OCI-M1 (cell line): ENCODE results near the gene DNHD1.
"Not testable (repeated sequence)": the region's sequence is repeated elsewhere in the genome, so short reads cannot be mapped to it uniquely, and the experiment has no call there.

Experiments used
- DNase-seq: peaks from one replicate; lab custom pipeline; 2025; lab: John Stamatoyannopoulos, UW

Gene DNHD1

DNA sequence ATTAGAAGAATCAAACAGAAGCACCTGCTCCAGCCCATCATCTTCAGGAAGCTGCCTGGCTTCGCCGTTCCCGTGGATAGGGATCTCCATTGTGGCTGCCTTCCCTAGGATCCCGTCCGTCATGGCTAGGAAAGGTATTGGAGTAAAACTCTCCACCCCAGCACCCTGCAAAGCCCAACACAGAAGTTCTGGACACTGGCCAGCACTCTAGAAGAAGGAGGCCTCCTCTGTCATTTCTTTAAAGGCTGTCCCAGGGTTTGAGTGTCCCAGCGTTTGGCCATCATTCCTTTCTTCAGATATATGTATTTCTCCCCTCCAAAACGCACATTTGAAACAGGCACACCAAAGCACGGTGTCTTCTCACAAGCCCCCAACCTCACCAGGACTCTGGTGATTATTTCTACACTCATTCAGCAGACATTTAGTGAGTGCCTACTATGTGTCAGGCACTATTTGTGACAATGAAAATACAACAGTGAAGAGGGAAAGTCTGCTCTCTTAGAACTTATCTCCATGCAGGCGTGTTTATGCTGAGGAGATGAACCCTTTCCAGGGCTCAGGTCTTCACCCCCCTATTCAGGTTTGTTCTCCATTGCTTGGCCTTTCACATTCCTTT is 16.7 kb upstream of the DNHD1 start:
- no peak for DNase-seq

DNA sequence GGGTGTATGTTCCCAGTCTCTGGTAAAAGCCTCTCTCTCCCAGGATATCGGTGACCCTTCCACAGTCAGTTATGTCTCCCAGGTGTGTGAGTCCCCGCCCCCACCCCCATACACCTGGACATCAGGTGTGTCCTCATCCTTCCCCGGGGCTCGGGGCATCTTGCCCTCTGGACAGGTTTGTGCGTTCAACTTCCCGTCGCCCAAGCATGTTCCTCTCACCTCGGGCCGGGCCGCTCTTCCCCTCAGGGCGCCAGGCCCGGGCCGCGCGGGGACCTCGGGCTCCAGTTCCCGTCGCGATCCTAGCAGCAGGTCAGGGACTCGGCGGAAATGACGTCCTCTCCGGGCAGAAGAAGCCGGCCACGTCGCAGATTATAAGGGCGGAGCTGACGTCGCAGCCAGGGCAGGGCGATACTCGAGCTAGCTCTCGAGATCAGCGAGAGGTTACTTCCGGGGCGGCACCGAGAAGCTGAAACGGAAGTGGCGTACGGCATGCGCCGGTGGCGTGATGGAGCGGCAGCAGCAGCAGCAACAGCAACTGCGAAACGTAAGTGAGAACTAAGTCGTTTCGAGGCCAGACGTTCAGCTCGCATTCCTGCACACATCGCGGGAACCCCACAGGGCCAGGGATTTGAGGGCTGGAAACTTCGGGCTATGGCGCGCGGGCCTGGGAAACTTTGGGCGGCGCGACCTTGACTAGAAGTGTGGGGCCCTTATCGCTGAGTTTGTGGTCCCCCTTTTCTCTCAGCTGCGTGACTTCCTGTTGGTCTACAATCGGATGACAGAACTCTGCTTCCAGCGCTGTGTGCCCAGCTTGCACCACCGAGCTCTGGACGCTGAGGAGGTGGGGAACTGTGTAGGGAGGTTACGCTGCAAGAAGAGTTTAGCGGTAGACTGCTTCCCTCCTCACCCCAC is 15.8 kb upstream of the DNHD1 start, which contains the start of the genes ARFIP2 and TIMM10B:
Gene ARFIP2 (minus strand): TSS at position 320 of the 912 bp plus-strand sequence. CDS start 910 bp downstream, outside the sequence.
Gene TIMM10B (plus strand): TSS at position 490 of the 912 bp plus-strand sequence. CDS start 16 bp downstream, at position 506.
- DNase-seq: peak; percentile 98

DNA sequence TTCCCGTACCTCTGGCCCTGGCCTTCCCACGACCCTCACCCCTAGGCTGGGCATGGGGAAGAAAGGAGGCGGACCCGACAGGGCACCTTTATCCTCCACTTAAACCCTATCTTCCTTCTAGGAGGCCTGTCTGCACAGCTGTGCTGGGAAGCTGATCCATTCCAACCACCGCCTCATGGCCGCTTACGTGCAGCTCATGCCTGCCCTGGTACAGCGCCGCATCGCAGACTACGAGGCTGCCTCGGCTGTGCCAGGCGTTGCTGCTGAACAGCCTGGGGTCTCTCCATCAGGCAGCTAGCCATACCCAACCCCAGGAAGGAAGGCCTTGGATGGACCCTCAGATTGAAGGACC is 15.2 kb upstream of the DNHD1 start:
- no peak for DNase-seq

DNA sequence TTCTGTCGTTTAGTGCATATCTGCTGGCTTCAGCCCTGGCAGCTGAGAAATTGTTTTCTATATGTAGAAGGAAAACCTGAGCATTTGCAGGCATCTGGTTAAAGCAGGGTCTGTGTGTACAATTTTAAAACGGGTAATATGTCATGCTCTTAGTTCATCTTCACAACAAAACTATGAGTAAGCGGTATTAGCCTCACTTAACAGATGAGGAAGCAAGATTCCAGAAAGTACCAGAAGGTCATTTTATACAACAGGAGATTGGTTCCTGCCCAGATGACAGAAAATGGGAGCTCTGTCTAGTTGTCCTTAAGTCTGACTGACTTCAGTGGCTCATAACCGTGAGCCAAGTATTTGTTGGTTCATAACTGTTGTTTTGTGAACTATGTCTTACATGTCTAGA is 14.6 kb upstream of the DNHD1 start:
- no peak for DNase-seq

DNA sequence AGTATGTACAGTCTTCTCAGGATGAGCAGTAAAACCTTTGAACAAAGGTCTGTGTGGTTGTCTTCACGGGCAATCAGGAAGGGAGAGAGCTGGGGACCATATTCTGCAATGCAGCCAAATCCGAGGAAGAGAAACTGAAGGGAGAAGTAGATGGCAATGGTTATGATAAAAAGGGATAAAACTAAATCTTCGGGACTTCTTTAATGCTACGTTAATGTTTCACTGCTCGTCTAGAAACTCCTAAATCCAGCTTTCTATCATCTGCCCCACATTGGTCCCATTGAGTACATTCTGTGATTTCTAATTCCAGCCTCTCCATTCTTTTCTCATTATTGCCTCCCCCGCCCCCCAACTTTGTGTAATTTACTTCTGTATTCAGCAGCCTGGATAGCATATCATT is 14.1 kb upstream of the DNHD1 start:
- no peak for DNase-seq

DNA sequence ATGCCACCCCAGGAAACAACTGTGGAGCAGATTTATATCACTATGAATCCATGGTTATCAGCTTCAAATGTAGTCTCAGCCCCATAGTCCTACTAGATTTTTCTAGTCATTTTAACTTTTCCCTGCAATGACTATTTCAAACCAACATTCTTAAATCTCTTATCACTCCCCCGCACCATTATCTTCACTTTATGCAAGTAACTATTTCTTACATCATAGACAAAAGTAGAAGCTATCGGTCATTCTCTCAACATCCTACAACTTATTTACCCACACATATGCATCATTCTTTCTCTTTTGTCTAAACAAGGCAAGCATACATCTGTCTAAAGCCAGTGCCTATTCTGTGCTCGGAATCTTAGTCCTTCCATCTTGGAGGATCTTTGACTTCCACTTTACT is 11.4 kb upstream of the DNHD1 start:
- no peak for DNase-seq

DNA sequence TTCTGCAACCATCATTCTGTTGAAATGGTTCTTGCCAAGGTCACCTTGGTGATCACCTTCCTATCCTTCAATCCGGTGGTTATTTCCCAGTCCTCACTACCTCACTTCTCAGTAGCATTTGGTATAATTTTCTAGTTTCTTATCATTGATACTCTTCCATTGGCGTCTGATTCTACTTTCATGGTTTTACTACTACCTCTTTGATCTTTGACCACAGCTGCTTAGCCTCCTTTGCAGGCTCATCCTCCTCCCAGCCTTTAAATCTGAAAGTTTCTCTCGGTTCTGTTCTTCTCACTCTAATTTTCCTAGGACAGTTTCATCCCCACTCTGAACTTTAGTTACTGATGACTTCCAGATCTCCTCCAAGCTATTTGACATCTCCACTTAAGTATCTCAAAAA is 10.8 kb upstream of the DNHD1 start:
- DNase-seq: no peak

DNA sequence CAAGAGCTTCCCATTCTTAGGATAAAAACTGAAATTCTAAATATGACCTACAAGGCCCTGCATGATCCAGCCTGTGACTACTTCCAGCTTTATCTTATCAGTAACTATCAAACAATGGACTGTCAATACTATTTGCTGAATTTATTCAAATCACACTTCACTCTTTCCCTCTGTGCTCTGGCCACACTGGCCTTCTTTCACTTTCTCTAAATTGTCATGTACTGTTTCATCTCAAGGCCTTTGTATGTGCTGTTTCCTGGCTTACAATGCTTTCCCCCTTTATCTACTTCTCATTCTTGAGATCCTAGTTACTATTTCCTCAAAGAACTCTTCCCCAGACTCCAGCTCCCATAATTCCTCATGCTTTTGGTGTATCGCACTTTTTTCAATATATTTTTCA is 10.1 kb upstream of the DNHD1 start:
- no peak for DNase-seq

DNA sequence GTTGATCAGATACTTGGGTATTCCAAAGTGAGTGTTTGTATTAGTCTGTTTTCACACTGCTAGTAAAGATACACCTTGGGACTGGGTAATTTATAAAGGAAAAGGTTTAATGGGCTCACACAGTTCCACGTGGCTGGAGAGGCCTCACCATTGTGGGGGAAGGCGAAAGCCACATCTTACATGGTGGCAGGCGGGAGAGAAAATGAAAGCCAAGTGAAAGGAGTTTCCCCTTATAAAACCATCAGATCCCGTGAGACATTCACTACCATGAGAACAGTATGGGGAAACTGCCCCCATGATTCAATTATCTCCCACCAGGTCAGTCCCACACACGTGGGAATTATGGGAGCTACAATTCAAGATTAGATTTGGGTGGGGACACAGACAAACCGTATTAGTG is 8.7 kb upstream of the DNHD1 start:
- DNase-seq: no peak

DNA sequence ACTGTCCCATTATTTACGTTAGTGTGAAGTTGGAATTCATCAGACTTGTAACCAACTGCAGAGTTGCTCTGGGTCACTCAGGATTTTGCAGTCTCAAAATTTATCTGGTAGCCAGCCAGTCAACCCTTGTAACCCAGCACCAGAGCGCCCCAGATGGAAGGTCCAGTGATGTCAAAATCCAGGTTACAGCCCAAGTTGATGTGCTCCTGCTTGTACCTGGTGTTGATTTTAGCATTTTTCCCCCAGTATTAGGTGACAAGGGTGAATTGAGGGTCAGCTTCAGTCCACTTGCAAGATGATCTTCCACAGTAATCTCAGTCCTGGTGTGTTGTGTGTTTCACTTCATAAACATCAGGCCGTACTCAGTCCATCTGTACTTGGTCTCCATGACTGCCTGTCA is 8.3 kb upstream of the DNHD1 start:
- DNase-seq: no peak

DNA sequence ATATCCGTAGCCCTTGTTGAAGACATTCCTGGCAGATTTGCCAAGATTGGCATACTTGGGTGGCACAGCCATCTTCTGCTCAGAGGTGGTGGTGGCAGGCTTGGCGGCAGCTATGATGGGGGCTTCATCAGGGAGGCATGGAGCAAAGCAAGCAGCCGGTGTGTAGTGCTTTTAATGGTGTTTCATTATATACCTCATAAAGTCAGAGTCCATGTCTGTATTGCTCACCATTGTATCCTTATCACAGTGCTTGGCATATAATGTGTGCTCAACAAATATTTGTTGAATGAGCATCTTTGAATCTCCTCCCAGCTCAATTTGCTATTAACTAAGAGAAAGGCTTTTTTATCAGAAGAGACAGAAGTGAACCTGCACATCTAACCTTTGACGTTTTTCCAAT is 7.8 kb upstream of the DNHD1 start:
- no peak for DNase-seq

DNA sequence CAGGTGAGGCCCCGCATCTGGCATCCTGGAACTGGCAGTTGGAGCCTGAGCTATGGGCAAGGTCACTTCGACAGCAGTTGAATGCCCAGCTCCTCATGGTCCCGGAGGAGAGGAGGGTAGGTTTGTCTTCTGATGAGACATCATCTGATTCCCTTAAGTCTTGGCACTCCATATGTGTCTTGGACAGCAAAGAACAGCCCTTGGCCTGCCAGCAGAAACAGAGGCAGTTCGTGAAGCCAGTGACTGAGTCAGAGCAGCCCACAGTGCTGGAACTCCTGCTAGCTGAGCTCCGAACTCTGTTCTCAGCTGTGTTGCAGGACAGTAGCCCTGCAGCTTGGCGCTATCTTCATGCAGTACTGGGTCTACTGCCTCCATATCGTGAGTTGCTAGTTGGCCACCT is 1.0 kb downstream of the DNHD1 start:
- no peak for DNase-seq

DNA sequence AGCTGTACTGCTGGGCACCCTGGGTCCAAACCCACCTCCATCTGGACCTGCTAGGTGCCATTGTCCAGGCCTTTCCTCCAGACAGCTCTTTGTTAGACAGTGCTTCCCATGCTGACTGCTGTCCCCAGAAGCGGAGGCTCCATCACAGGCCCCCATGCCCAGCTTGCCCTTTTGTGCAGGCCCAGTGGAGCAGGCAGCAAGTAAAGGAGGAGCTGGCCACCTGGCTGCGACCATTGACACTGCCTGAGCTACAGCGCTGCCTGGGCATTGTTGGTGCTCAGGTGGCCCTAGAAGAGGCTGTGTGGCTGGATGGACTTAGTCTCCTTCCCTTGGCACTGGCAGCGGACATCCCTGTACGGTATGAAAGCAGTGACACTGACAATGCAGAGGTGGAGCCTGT is 1.5 kb downstream of the DNHD1 start:
- no peak for DNase-seq

DNA sequence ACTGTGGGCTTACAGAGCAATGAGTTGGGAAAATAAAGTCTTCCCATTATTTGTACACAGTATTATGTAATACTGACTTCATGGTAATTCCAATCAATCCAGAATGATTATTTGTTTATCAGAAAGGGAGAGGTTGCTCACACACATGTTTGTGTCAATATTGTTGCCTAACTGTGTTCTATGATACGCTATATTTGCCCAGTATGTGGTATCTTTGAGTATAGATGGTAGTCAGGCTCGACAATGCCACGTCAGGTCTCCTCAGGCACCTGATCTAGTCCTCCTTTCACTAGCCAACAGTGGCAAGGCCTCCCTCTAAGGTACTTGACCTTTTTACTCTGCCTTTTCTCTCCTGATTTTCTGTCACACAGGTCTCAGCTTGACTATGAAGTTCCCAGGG is 5.3 kb downstream of the DNHD1 start:
- DNase-seq: no peak

DNA sequence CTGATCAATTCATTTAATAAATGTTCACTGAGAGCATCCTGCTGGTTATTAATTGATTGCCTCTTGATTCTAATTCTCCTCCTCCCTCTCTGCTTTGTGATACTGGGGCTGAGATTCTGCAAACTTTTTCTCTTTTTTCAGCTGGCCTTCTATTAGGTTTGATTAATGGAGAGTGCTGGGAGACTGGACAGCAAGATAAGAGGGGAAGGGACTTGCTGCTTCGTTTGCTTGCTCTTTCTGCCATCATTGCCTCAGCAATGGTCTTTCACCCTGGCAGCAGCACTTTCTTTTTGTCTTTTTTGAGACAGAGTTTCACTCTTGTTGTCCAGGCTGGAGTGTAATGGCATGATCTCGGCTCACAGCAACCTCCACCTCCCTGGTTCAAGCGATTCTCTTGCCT is 7.1 kb downstream of the DNHD1 start:
- DNase-seq: no peak

DNA sequence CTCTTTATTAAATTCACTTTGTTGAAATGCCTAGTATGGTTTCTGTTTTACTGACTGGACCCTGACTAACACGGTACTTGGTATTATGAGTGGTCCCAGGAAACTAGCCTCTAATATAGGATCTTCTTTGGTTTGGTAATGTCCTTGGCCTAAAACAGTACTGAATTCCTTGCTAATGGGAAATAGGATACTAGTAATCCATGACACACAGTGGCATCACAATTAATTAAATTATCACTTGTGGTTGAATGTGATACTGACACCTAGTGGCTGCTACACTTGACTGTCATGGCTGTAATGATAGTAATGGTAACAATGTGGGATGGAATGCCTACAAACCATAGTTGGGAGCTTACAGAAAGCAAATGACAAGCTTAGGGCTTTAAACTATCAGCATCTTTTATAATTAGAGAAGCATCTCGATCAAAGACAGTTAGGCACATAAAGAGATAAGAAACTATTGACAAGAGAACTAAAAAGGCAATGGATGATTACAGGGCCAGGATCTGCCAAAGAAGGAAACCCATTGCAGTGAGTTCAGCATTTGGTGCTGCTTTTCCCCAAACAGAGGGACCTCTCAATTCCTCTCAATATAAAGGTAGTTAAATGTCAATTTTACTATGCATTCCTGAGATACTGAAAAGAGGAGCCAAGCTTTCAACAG is 8.6 kb downstream of the DNHD1 start:
- peak; percentile 67 for DNase-seq

DNA sequence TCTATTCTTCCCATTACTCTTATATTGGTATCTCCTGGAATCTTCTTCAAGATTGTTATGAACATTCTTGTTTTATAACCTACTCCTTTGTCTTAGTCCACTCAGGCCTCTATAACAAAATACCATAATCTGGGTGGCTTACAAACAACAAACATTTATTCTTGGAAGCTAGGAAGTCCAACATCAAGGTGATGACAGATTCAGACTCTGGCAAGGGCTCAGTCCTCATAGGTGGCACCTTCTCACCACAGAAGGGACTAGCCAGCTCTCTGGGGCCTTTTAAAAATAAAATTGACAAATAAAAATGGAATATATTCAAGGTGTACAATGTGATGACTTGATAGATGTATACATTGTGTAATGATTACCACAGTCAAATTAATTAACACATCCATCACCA is 19.8 kb downstream of the DNHD1 start:
- no peak for DNase-seq

DNA sequence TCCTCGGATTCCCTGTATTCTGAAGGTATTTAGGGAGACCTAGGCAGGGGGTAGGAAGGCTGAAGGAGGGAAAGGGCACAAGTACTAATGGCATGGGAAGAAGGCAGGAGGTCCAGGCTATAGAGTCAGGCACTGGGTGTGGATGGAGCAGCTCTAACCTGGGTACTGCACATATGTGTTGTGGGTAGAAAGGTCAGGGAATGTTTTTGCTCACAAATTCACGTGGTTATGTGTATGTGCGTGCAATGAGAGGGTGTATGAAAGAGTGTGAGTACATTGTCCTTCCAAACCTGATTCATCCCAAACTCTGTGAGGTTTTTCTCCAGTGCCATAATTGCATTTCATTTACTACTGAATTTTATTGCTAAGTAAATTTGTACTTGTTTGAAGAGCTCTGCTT is 23.2 kb downstream of the DNHD1 start:
- DNase-seq: no peak

DNA sequence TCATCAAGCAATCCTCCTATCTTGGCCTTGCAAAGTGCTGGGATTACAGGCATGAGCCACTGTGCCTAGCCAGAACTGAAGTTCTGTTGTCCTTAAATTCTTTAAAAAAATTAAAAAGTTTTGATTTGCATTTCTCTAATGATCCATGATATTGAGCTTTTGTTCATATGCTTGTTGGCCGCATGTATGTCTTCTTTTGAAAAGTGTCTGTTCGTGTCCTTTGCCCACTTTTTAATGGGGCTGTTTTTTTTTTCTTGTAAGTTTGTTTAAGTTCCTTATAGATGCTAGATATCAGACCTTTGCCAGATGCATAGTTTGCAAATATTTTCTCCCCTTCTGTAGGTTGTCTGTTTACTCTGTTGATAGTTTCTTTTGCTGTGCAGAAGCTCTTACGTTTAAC is 24.9 kb downstream of the DNHD1 start:
- not testable (repeated sequence) for DNase-seq

DNA sequence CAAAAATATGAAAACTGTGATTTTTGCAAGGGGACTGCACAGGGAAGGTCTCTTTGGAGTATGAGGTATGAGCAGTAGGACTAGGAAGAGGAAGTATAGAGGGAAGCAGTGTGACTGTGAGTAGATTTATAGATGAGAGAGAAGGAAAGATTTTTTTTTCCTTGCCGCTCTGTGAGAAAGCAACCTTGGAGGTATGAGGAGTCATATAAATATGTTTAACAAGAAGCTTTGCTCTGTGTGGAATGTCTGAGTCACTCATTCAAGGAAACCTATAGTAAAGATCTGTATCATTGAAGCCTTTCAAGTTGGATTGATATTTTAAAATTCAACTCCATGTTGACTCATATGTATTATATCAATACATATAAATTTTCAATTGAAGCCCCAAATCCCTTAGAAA is 26.2 kb downstream of the DNHD1 start:
- DNase-seq: peak; percentile 3

DNA sequence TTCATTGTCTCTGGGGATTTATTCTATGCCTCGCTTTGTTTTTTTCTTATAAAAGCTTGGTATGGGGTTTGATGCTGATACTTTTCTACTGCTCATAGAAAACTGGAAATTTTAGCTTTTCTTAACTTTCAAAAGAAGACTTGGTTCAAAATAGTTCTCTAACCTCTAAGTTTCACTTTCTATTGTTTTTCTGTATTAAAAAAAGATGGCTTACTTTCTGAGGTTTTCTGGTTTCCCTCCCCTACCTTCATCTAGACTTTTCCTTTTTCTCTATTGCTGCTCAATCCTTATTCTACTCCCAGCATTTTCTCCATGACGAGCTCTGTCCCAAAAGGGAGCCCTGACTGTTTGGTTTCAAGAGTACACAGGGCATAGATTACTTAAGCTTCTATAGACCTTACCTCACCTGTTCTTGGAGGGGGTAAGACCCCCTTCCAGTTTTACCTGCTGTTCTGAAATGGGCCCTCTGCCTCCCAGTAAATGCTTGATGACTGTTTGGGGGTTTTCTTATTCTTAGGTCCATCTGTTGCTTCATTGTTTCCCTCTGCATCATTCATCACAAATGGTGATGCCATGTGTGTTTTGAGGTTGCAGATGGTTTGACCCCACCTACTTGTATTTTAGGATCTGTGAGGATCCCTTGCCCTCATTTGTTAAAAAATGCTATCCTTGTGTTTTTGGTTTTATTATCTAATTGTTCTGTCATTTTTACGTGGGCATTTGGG is 29.5 kb downstream of the DNHD1 start:
- DNase-seq: no peak

DNA sequence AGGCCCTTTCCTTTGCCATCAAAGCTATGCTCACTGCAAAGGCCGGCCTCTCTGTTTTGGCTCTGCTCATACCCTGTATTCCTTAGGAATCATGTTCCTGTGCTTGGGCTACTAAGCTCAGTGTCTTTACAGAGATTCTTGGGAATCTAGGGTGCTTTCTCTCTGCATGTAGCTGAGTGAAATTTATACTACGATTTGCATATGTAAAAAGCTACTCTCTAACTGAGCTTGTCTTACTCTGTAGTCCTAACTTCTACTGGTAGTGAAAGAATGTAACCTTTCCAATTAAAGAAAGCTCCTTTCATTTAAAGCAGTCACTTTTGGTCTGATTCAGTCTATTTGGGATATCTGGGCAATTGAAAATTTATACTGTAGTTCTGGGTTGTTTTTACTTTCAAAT is 32.2 kb downstream of the DNHD1 start:
- DNase-seq: no peak
